ENCODE results near the gene SETD1A.
A peak's percentile ranks its signal among the peaks of the same experiment; 100 is the strongest.

SETD1A gene

GRCh38 chr16:30982548-30983288 lies 25.2 kb downstream of the SETD1A start:
- no peak for DNase-seq (ENCODE audit: low read depth)

GRCh38 chr16:30983289-30983889 lies 25.8 kb downstream of the SETD1A start:
- DNase-seq (ENCODE audit: low read depth), result no peak

DNA sequence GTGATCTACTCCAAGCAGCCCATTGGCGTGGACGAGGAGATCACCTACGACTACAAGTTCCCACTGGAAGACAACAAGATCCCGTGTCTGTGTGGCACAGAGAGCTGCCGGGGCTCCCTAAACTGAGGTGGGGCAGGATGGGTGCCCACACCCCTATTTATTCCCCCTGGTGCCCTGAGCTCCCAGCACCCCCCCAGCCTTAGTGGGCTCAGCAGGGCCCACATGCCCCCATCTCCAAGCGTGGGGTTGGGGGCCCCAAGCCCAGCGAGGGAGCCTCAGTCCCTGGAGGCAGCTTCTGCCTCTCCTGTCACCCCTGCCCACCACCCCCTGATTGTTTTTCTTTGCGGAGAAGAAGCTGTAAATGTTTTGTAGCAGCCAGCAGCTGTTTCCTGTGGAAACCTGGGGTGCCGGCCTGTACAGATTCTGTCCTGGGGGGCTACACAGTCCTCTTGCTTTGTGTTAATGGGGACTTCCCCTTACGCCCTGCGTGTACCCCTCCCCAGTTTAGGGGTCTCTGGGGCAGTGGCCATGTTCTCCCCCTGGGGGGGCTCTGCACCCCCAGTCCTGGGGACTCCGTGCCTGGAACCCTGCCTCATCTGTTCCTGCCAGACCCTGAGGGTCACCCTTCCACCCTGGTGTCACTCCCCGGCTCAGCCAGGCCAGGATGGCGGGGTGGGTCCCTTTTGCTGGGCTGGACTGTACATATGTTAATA lies 26.5 kb downstream of the SETD1A start:
- DNase-seq (ENCODE audit: low read depth), result no peak

- peak; percentile 69 for DNase-seq (ENCODE audit: low read depth)
Measured at GRCh38 chr16:30984669-30985400, 27.3 kb downstream of the SETD1A start, which contains the start of gene HSD3B7. Gene HSD3B7 (plus strand): TSS chr16:30985207. CDS start chr16:30985659, 452 bp downstream.

GRCh38 chr16:30985401-30986128 lies 28.0 kb downstream of the SETD1A start:
- DNase-seq (ENCODE audit: low read depth), result no peak

DNA sequence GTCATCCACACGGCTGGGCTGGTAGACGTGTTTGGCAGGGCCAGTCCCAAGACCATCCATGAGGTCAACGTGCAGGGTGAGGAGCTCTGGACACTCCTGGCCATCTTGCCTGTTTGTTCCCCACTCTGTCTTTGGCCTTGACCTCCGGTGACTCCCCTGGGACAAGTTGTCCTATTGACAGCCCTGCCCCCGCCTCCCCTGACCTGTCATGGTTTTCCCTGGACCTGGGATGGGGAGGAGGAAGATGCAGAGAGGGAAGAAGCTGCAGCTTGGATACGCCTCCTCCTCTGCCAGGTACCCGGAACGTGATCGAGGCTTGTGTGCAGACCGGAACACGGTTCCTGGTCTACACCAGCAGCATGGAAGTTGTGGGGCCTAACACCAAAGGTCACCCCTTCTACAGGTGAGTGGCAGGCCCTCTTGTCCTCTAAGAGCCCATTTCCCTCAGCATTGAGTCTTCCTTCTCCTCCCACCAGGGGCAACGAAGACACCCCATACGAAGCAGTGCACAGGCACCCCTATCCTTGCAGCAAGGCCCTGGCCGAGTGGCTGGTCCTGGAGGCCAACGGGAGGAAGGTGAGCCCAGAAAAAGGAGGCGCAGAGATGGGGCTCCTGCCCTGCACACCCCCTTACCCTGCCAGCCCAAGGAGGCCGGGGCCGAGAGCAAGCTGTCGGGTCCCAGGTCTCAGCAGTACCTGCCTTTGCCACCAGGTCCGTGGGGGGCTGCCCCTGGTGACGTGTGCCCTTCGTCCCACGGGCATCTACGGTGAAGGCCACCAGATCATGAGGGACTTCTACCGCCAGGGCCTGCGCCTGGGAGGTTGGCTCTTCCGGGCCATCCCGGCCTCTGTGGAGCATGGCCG lies 28.8 kb downstream of the SETD1A start:
- DNase-seq (ENCODE audit: low read depth), result no peak

GRCh38 chr16:30987581-30988190 lies 30.1 kb downstream of the SETD1A start:
- no peak for DNase-seq (ENCODE audit: low read depth)

- DNase-seq (ENCODE audit: low read depth), result no peak
Measured at GRCh38 chr16:30989469-30990047, 32.0 kb downstream of the SETD1A start.

- no peak for DNase-seq (ENCODE audit: low read depth)
Measured at GRCh38 chr16:30990105-30990504, 32.6 kb downstream of the SETD1A start.

- no peak for DNase-seq (ENCODE audit: low read depth)
Measured at GRCh38 chr16:30991052-30991451, 33.5 kb downstream of the SETD1A start.

GRCh38 chr16:30992276-30992780 lies 34.8 kb downstream of the SETD1A start:
- no peak for DNase-seq (ENCODE audit: low read depth)

GRCh38 chr16:30992931-30993816 lies 35.6 kb downstream of the SETD1A start:
- no peak for DNase-seq (ENCODE audit: low read depth)

DNA sequence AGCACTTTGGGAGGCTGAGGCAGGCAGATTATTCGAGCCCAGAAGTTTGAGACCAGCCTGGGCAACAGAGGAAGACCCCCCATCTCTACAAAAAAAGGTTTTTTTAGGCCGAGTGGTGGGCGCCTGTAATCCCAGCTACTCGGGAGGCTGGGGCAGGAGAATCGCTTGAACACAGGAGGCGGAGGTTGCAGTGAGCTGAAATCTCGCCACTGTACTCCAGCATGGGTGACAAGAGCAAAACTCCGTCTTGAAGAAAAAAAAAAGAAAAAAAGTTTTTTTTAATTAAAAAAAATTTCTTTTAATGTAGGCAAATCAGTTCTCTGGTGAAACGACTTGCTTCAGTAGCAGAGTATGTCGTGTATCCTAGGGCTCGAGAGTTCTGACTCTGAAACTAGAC lies 38.4 kb downstream of the SETD1A start:
- DNase-seq (ENCODE audit: low read depth), result no peak

DNA sequence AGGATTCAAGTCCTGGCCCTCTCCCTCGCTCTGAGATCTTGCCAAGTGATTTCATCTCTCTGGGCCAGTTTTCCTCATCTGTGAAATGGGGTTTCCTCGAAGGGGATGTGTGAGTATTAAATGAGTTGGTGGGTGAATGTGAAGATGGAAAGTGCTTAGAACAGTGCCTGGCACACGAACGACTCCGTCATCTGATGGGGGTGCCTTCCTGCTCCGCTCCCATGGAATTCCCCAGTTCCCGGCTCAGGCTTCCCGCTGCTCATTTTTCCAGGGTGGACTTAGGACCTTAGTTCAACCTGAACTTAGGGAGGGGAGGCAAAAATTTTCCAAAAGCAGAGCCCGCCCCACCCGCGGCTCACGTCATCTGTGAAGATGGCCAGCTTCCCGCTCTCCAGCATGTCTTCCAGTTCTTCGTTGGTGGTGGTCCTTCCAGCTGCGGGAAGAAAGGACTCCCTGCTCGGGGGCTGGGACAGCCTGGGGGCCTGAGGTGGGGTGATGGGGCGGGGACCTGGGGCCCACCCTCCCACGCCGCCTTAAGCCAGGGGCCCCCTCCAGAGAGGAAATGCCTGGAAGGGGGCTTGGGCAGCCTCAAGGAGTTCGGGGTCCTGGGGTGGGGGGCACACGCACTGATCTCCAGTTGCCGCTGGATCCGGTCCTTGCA lies 38.9 kb downstream of the SETD1A start:
- DNase-seq (ENCODE audit: low read depth), result no peak

DNA sequence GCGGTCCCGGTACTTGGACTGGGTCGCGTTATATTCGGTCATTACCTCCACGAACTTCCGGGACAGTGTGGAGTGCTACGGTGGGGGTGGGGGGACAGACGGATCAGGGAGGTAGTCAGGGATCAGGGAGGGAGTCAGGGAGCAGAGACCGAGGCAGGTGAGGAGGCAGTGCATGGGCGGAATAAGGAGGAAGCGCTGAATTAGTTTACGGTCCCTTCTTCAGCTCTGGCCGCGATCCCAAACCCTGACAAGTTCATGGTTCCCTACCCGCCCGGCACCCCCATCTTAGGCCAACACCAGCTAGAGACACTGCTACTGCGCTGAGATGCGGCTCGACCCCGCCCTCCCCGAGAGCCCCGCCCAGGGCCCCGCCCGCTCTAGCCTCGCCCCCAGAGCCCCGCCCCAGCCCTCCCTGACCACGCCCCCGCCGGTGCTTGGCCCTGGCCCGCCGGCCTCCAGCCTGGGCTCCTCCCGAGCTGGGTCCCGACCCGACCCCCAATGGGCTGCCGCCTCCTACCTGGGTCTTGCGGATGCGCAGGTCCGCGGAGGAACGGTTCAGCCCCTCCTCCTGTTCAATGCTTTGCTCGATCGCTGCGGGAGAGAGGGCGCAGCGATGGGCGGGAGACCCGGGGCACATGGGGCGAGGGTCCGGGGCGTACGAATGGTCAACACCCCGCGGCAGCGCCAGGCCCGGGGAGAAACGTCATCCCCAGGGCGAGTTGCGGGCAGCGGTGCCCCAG lies 39.6 kb downstream of the SETD1A start:
- peak; percentile 71 for DNase-seq (ENCODE audit: low read depth)

DNA sequence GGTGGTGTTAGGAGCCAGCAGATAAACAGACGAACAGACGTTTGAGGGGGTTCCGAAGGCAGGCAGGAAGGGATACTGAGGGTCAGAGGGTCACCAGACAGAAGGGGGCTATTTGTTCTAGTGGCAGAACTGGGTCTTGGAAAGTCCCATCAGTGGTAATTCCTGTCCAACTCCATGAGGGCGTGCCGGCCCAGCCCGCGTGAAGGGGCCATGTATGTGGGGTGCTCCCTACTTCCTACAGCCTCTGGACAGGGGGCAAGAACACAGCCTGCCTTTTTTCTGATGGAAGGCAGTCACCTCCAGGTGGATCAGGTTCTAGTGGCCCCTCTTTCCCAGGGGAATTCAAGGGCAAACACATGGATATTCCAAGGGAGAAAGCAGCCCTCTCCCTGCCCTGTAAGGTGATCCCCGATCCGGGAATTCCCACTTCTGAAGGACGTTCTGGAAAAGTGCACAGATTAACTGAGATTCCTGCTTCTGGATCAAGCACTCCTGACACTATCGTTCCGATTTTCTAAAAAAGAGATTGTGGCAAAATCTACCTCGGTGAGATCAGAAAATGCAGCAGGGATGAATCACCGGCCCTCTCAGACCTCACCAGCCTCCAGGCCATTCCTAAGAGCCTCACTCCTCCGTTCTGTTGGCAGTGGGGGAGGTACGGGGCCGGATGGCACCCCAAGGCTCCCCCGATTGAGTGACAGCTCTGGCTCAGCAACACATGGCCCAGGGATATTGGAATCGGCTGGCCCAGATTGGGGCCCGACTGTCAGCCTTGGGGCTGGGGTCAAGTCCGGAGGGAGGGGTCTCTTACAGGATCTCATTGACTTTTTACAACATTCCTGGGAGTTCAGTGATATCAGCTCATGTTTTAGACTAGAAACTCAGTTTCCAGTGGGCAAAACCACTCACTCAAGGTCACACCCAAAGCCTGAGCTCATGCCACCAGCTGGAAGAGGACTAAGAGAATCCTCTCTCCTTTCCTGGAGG lies 40.5 kb downstream of the SETD1A start:
- DNase-seq (ENCODE audit: low read depth), result no peak
